ENCODE measurements around the gene AUTS2. TPM values are rescaled to one million over a fixed set of nuclear protein-coding genes. Genes with fewer than 3 reads are reported as not detected.

The AUTS2 gene
- total and polyA plus RNA-seq, 10 of the 15 experiments (the other 5 are each of a cell fraction or from before 2014, with no cell fraction given), result 6.4 to 55.6 (median 21.6) TPM

DNA sequence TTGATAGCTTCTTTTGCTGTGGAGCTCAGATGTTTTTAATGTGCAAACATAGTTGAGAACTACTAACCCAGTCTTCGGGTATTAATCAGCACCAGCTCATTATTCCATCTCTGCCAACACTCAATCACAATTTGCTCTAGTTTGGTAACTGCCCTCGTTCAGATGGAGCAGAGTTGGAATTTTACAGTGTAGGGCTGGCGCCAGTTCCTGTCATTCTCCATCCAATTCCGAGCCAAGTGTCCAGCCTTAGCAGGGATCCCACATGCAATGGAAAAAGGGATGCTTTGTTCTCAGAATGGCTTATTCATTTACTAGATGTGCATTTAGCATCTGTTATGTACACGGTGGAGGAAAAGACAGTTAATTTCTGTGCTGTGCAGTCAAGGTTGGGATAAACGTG, 1029.2 kb downstream of the AUTS2 start:
- TF ChIP-seq, protein P1, sequence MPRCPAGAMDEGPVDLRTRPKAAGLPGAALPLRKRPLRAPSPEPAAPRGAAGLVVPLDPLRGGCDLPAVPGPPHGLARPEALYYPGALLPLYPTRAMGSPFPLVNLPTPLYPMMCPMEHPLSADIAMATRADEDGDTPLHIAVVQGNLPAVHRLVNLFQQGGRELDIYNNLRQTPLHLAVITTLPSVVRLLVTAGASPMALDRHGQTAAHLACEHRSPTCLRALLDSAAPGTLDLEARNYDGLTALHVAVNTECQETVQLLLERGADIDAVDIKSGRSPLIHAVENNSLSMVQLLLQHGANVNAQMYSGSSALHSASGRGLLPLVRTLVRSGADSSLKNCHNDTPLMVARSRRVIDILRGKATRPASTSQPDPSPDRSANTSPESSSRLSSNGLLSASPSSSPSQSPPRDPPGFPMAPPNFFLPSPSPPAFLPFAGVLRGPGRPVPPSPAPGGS (IDR thresholded peaks at IDR 0.05; ENCODE audit: borderline replicate concordance, insufficient read depth, low read depth, low read length, poor library complexity, severe bottlenecking), result no peak
- TF ChIP-seq SREBF1 (IDR thresholded peaks at IDR 0.05; ENCODE audit: low read length) (no peak), TCF12 (IDR thresholded peaks at IDR 0.05; ENCODE audit: low read depth, low read length) (no peak), MYC (IDR thresholded peaks at IDR 0.05; ENCODE audit: insufficient read depth, insufficient read length, insufficient replicate concordance, low read length, severe bottlenecking) (no peak), SUZ12 (IDR thresholded peaks at IDR 0.05; ENCODE audit: unreplicated experiment) (no peak), ZNF622 (IDR thresholded peaks at IDR 0.05) (no peak), SPI1 (IDR thresholded peaks at IDR 0.05; ENCODE audit: borderline replicate concordance, insufficient read depth, low read depth, low read length) (no peak), PML (IDR thresholded peaks at IDR 0.05; ENCODE audit: low read length) (no peak)
- TF ChIP-seq, protein P2, sequence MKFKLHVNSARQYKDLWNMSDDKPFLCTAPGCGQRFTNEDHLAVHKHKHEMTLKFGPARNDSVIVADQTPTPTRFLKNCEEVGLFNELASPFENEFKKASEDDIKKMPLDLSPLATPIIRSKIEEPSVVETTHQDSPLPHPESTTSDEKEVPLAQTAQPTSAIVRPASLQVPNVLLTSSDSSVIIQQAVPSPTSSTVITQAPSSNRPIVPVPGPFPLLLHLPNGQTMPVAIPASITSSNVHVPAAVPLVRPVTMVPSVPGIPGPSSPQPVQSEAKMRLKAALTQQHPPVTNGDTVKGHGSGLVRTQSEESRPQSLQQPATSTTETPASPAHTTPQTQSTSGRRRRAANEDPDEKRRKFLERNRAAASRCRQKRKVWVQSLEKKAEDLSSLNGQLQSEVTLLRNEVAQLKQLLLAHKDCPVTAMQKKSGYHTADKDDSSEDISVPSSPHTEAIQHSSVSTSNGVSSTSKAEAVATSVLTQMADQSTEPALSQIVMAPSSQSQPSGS (IDR thresholded peaks at IDR 0.05; ENCODE audit: low read length), result no peak
- TF ChIP-seq, protein P3, sequence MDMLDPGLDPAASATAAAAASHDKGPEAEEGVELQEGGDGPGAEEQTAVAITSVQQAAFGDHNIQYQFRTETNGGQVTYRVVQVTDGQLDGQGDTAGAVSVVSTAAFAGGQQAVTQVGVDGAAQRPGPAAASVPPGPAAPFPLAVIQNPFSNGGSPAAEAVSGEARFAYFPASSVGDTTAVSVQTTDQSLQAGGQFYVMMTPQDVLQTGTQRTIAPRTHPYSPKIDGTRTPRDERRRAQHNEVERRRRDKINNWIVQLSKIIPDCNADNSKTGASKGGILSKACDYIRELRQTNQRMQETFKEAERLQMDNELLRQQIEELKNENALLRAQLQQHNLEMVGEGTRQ (IDR thresholded peaks at IDR 0.05; ENCODE audit: borderline replicate concordance, low read depth, low read length), result no peak
- TF ChIP-seq, protein P4, sequence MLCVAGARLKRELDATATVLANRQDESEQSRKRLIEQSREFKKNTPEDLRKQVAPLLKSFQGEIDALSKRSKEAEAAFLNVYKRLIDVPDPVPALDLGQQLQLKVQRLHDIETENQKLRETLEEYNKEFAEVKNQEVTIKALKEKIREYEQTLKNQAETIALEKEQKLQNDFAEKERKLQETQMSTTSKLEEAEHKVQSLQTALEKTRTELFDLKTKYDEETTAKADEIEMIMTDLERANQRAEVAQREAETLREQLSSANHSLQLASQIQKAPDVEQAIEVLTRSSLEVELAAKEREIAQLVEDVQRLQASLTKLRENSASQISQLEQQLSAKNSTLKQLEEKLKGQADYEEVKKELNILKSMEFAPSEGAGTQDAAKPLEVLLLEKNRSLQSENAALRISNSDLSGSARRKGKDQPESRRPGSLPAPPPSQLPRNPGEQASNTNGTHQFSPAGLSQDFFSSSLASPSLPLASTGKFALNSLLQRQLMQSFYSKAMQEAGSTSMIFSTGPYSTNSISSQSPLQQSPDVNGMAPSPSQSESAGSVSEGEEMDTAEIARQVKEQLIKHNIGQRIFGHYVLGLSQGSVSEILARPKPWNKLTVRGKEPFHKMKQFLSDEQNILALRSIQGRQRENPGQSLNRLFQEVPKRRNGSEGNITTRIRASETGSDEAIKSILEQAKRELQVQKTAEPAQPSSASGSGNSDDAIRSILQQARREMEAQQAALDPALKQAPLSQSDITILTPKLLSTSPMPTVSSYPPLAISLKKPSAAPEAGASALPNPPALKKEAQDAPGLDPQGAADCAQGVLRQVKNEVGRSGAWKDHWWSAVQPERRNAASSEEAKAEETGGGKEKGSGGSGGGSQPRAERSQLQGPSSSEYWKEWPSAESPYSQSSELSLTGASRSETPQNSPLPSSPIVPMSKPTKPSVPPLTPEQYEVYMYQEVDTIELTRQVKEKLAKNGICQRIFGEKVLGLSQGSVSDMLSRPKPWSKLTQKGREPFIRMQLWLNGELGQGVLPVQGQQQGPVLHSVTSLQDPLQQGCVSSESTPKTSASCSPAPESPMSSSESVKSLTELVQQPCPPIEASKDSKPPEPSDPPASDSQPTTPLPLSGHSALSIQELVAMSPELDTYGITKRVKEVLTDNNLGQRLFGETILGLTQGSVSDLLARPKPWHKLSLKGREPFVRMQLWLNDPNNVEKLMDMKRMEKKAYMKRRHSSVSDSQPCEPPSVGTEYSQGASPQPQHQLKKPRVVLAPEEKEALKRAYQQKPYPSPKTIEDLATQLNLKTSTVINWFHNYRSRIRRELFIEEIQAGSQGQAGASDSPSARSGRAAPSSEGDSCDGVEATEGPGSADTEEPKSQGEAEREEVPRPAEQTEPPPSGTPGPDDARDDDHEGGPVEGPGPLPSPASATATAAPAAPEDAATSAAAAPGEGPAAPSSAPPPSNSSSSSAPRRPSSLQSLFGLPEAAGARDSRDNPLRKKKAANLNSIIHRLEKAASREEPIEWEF (IDR thresholded peaks at IDR 0.05; ENCODE audit: insufficient replicate concordance, low read depth, low read length), result no peak
- H3K4me1 ChIP-seq (ENCODE audit: control insufficient read depth, insufficient read depth, low read length), result no peaks in the 10 kb centered on the region
- no peak overlapping the region for H2AFZ ChIP-seq (ENCODE audit: control insufficient read depth, low read depth, low read length)
- no peaks in the 10 kb centered on the region for H3K27me3 ChIP-seq (replicated peaks in 1 of 2; ENCODE audit: control insufficient read depth in 2 of 2, insufficient read depth in 2 of 2, low read length in 1 of 2)
- 26% methylated on average over 6 of the region's 6 CpGs for WGBS (ENCODE audit: insufficient coverage, insufficient replicate concordance, low lambda C conversion rate, missing lambda C conversion rate)
- no peak overlapping the region for H3K27ac ChIP-seq (ENCODE audit: control insufficient read depth, insufficient read depth)
- H3K9me3 ChIP-seq (replicated peaks; ENCODE audit: control insufficient read depth, insufficient read depth, low read length), result no peaks in the 10 kb centered on the region
- ATAC-seq, result no peak
- ChIA-PET CTCF (interaction anchor here (0.6 kb wide), 1 partner anchor 293 kb away, joined by 3 read pairs; no protein-coding TSS in a partner anchor), RAD21 (ENCODE audit: unreplicated experiment) (no interaction called here), POLR2A (no interaction called here), SMC1A (ENCODE audit: uncharacterized antibody, unreplicated experiment) (no interaction called here)
- intact Hi-C loops (cut with micrococcal nuclease; ENCODE audit: unreplicated experiment), result no loop called here
- no peak overlapping the region for H3K4me3 ChIP-seq
- no peaks in the 10 kb centered on the region for H4K20me1 ChIP-seq (ENCODE audit: control insufficient read depth, insufficient read depth)
- no peak for FAIRE-seq
- no peaks in the 10 kb centered on the region for H3K79me2 ChIP-seq (ENCODE audit: control insufficient read depth, insufficient read depth, low read length)
- BruUV-seq (replicated peaks), result no TSS peak
- no peaks in the 10 kb centered on the region; a peak in 2 of 4 replicates for H3K36me3 ChIP-seq (ENCODE audit: control insufficient read depth in 2 of 2, insufficient read depth in 2 of 2, low read length in 1 of 2)
- no peak overlapping the region for H3K9ac ChIP-seq (ENCODE audit: control insufficient read depth, insufficient read depth, low read length)
- no peak for DNase-seq (ENCODE audit: low read depth, low spot score)
- no peak overlapping the region for H3K4me2 ChIP-seq (ENCODE audit: control insufficient read depth, insufficient read depth)
- in situ Hi-C loops (cut with MboI), result no loop called here

All from GM12878 (cell line).